ENCODE data around the gene VSIG1. TPM values are rescaled to one million over a fixed set of nuclear protein-coding genes. Genes with fewer than 3 reads are reported as not detected.

Gene VSIG1
- total RNA-seq, 1 donor, result 0.09 TPM

GRCh38 chrX:108059801-108060200, 14.9 kb downstream of the VSIG1 start:
- H3K4me3 ChIP-seq (ENCODE audit: low read depth, low read length), result no peak overlapping the region
- no peak for DNase-seq (ENCODE audit: low read depth)
- TF ChIP-seq CTCF (IDR thresholded peaks at IDR 0.05; ENCODE audit: insufficient read depth, low read length), result no peak

- DNase-seq (ENCODE audit: low read depth), result no peak
- TF ChIP-seq CTCF (IDR thresholded peaks at IDR 0.05; ENCODE audit: insufficient read depth, low read length), result no peak
- H3K4me3 ChIP-seq (ENCODE audit: low read depth, low read length), result no peak overlapping the region
Observed at GRCh38 chrX:108064001-108064400, 19.1 kb downstream of the VSIG1 start.

DNA sequence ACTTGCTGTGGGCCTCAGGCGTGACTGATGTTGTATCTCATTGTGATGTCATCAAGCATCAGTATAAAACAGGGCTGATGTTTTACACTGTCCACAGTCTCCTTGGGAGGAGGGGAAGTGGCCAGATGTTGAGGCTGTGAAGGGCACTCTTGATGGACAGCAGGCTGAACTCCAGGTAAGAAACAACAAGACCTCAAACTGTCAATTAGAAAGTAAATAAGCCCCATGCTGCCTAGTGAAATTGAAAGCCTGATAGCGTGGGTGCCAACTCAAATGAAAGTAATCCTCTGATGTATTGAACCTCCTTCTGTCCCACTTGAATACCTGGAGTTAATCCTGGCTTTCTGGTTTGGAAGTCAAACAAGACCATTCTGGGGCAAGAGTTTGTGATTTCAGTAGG, 19.7 kb downstream of the VSIG1 start:
- DNase-seq (ENCODE audit: low read depth), result no peak
- no peak overlapping the region for H3K4me3 ChIP-seq (ENCODE audit: low read depth, low read length)
- no peak for TF ChIP-seq CTCF (IDR thresholded peaks at IDR 0.05; ENCODE audit: insufficient read depth, low read length)

DNA sequence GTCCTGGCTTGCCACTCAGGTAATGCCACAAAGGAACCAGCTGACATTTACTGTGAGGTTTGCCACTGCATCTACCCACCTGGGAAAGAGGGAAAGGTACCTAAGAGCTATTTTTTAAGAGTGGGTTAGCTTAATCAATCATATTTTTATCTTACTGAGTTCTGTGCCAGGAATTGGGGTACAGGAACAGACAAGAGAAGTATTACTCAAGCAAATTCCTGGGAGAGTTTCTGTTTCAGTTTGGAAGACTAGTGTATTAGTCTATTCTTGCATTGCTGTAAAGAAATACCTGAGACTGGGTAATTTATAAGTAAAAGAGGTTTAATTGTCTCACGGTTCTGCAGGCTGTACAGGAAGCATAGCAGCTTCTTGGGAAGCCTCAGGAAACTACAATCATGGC, 23.3 kb downstream of the VSIG1 start:
- DNase-seq (ENCODE audit: low read depth), result no peak
- no peak overlapping the region for H3K4me3 ChIP-seq (ENCODE audit: low read depth, low read length)
- no peak for TF ChIP-seq CTCF (IDR thresholded peaks at IDR 0.05; ENCODE audit: insufficient read depth, low read length)

GRCh38 chrX:108070891-108071290, 26.0 kb downstream of the VSIG1 start:
- H3K4me3 ChIP-seq (ENCODE audit: low read depth, low read length), result no peak overlapping the region
- DNase-seq (ENCODE audit: low read depth), result peak; percentile 79
- no peak for TF ChIP-seq CTCF (IDR thresholded peaks at IDR 0.05; ENCODE audit: insufficient read depth, low read length)

- DNase-seq (ENCODE audit: low read depth), result no peak
- no peak for TF ChIP-seq CTCF (IDR thresholded peaks at IDR 0.05; ENCODE audit: insufficient read depth, low read length)
Observed at GRCh38 chrX:108071578-108071977, 26.7 kb downstream of the VSIG1 start.

DNA sequence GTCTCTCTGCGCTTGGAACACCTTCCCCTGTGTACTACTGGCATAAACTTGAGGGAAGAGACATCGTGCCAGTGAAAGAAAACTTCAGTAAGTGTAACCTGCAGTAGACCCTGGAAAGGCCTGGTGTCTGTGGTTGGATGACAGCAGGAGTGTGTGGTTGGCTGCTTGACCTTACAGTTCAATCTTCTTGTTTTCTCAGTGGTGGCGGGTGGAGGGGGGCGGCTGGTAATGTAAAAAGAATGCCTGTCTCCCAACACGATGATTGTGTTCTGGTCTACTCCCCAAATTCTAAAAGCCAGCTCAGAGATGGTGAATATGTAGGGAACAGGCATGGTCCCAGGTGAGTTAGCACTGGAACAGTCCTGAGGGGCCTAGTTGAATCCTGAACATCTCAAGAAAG, 27.9 kb downstream of the VSIG1 start:
- DNase-seq (ENCODE audit: low read depth), result peak; percentile 12
- no peak for TF ChIP-seq CTCF (IDR thresholded peaks at IDR 0.05; ENCODE audit: insufficient read depth, low read length)
- H3K4me3 ChIP-seq (ENCODE audit: low read depth, low read length), result no peak overlapping the region

More at GRCh38 chrX:108071578-108071977, 26.7 kb downstream of the VSIG1 start:
- H3K4me3 ChIP-seq (ENCODE audit: low read depth, low read length), result no peak overlapping the region
